HT1080 (cell line): ENCODE results near the gene C1orf116. TPM values are rescaled to one million over a fixed set of nuclear protein-coding genes. Genes with fewer than 3 reads are reported as not detected.
A peak's percentile ranks its signal among the peaks of the same experiment; 100 is the strongest.

ENCODE experiments used
- DNase-seq: peaks from one replicate; pipeline ENCODE4 v3.0.0-alpha.2; 2015; ENCODE audit warnings: low read depth
- total RNA-seq: library from RNA; depleted of rRNA; stranded (reverse); fragments of >200 nt; shearing (Covaris generic); gene quantifications from 2 replicates; pipeline ENCODE4 v1.2.3, GENCODE V29; 2014; rRNA removed

Gene C1orf116
- total RNA-seq, 1 experiment from 2014 or later, result 0.59 TPM

GRCh38 chr1:207000651-207001291, 31.8 kb downstream of the C1orf116 start:
- no peak for DNase-seq

- no peak for DNase-seq
Observed at GRCh38 chr1:206998816-206999215, 33.7 kb downstream of the C1orf116 start.

- no peak for DNase-seq
Observed at GRCh38 chr1:206992790-206993189, 39.8 kb downstream of the C1orf116 start.

GRCh38 chr1:206987873-206988272, 44.7 kb downstream of the C1orf116 start:
- DNase-seq, result no peak

- no peak for DNase-seq
Observed at GRCh38 chr1:206986885-206987284, 45.7 kb downstream of the C1orf116 start.

GRCh38 chr1:206986402-206986801, 46.2 kb downstream of the C1orf116 start:
- no peak for DNase-seq

- DNase-seq, result no peak
Observed at GRCh38 chr1:206985162-206985749, 47.3 kb downstream of the C1orf116 start.

GRCh38 chr1:206982216-206982615, 50.3 kb downstream of the C1orf116 start:
- DNase-seq, result peak; percentile 50

- peak; percentile 21 for DNase-seq
Observed at GRCh38 chr1:206979379-206980043, 53.0 kb downstream of the C1orf116 start.

GRCh38 chr1:206978259-206978658, 54.3 kb downstream of the C1orf116 start:
- DNase-seq, result no peak

GRCh38 chr1:206975306-206975705, 57.2 kb downstream of the C1orf116 start:
- no peak for DNase-seq

GRCh38 chr1:206974140-206974539, 58.4 kb downstream of the C1orf116 start:
- no peak for DNase-seq

GRCh38 chr1:206972728-206973127, 59.8 kb downstream of the C1orf116 start:
- DNase-seq, result no peak

GRCh38 chr1:206971029-206971655, 61.4 kb downstream of the C1orf116 start:
- no peak for DNase-seq

- no peak for DNase-seq
Observed at GRCh38 chr1:206970446-206970845, 62.1 kb downstream of the C1orf116 start, which contains the start of gene FCAMR. TSS of gene FCAMR (minus strand) at chr1:206970460. CDS start at chr1:206970125, 335 bp downstream.

- no peak for DNase-seq
Observed at GRCh38 chr1:206969090-206969489, 63.5 kb downstream of the C1orf116 start.

Other genes starting within 250 kb of the C1orf116 start
- gene IL20, start 167.1 kb downstream of the C1orf116 start, total RNA-seq, result not detected in 2 replicates
- gene IL24, start 135.3 kb downstream of the C1orf116 start, total RNA-seq, result 17.2 and 19.8 TPM in 2 replicates
- not detected in 2 replicates for gene FCMR, start 110.8 kb downstream of the C1orf116 start, total RNA-seq
- gene PIGR, start 86.3 kb downstream of the C1orf116 start, total RNA-seq, result 0.13 TPM in 1 of 2 replicates, not detected in the other
- gene FCAMR, start 62.3 kb downstream of the C1orf116 start, total RNA-seq, result not detected in 2 replicates
- 9.6 and 9.8 TPM in 2 replicates for gene YOD1, start 18.5 kb upstream of the C1orf116 start, total RNA-seq
- 0.07 and 0.11 TPM in 2 replicates for gene PFKFB2, start 20.5 kb upstream of the C1orf116 start, total RNA-seq
- gene C4BPB, start 56.1 kb upstream of the C1orf116 start, total RNA-seq, result not detected in 2 replicates
- not detected in 2 replicates for gene C4BPA, start 71.5 kb upstream of the C1orf116 start, total RNA-seq